Measurements from ENCODE around the gene ACOXL.
"Not testable (repeated sequence)": the region's sequence is repeated elsewhere in the genome, so short reads cannot be mapped to it uniquely, and the experiment has no call there.

The ACOXL gene

DNA sequence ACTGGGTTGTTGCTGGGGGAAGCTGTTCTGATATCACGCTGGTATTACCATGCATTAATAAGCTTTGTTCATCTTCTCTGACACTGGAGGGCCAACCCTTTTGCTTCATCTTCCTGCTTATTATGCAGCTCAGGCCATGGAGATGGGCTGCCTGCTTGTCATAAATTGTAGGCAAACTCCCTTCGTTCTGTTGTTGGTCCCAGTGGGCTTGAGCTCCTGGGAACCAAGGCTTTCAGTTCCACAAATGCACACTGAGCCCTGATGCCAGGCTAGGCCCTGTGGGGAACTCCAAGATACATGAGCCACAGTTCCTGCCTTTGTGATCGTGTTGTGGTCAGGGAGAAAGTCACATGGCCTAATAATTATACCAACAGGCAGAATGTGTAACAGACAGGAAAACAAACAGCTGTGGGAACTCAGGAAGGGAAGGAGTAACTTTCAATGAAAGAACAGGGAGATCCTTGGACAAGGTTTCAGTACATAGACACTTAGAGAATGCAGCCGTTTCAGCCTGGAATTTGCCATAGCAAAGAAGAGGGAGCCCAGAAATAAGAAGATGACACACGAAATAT, 339.3 kb downstream of the ACOXL start:
- peak; percentile 73 for DNase-seq

- DNase-seq: no peak
Measured at GRCh38 chr2:111072220-111072871, 340.0 kb downstream of the ACOXL start.

- not testable (repeated sequence) for DNase-seq
Measured at GRCh38 chr2:111082659-111083058, 350.3 kb downstream of the ACOXL start.

GRCh38 chr2:111091811-111092211, 359.4 kb downstream of the ACOXL start:
- no peak for DNase-seq

- DNase-seq: no peak
Measured at GRCh38 chr2:111094691-111095090, 362.3 kb downstream of the ACOXL start.

DNA sequence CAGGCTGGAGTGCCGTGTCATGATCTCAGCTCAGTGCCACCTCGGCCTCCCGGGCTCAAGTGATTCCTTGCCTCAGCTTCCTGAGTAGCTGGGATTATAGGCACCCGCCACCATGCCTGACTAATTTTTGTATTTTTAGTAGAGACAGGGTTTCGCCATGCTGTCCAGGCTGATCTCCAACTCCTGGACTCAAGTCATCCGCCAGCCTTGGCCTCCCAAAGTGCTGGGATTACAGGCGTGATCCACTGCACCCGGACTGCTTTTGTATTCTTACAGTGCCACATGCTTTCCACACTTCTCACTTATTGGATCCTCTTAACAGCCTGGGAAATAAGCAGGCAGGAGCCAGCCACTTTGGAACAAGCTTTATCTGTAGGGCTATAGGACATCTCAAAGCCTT, 363.1 kb downstream of the ACOXL start:
- no peak for DNase-seq

GRCh38 chr2:111099402-111099801, 367.0 kb downstream of the ACOXL start:
- DNase-seq: no peak

- peak; percentile 62 for DNase-seq
Measured at GRCh38 chr2:111100087-111100764, 367.9 kb downstream of the ACOXL start.

DNA sequence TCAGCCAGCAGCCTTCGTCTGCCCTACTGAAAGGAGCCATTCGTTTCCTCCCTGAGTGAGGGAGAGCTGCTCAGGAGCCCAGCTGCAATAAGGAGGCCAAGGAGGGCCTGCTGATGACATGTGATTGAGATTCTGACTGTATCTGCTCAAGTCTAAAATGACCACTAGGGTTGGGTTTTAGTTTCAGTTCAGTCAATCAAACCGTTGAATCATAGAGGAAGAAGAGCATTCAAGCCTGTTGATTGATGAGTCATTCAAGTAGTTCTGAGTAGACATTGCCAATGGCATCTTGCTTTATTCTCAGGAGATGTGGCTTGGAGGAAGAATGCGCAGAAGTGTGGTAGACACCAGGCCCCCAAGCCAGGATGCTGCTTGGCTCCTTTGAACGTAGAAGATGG, 368.4 kb downstream of the ACOXL start:
- peak; percentile 25 for DNase-seq

- no peak for DNase-seq
Measured at GRCh38 chr2:111101592-111101991, 369.2 kb downstream of the ACOXL start.

GRCh38 chr2:111102216-111102615, 369.8 kb downstream of the ACOXL start:
- DNase-seq: no peak

- no peak for DNase-seq
Measured at GRCh38 chr2:111105926-111106325, 373.6 kb downstream of the ACOXL start.

DNA sequence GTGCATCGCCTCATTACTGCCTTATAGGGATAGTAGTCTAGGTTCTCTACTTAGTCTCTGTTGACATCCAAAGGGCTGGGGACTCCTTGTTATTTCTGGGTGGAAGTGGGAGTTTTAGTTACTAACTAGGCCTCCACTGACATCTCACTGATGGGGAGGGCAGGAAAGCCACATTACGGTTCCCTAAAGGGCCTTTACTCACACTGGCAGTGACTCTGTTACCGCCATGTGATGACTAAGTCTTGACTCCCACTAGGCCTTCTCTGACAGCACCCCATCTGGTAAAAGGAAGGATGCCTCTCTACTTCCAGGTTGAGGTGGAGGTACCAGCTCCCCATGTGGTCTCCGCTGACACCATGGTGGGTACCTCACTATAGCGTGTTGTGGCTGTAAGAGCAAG, 374.3 kb downstream of the ACOXL start:
- DNase-seq: no peak

- no peak for DNase-seq
Measured at GRCh38 chr2:111108745-111109271, 376.4 kb downstream of the ACOXL start.

GRCh38 chr2:111111101-111111755, 378.9 kb downstream of the ACOXL start:
- no peak for DNase-seq

GRCh38 chr2:111113838-111114237, 381.5 kb downstream of the ACOXL start:
- DNase-seq: no peak

DNA sequence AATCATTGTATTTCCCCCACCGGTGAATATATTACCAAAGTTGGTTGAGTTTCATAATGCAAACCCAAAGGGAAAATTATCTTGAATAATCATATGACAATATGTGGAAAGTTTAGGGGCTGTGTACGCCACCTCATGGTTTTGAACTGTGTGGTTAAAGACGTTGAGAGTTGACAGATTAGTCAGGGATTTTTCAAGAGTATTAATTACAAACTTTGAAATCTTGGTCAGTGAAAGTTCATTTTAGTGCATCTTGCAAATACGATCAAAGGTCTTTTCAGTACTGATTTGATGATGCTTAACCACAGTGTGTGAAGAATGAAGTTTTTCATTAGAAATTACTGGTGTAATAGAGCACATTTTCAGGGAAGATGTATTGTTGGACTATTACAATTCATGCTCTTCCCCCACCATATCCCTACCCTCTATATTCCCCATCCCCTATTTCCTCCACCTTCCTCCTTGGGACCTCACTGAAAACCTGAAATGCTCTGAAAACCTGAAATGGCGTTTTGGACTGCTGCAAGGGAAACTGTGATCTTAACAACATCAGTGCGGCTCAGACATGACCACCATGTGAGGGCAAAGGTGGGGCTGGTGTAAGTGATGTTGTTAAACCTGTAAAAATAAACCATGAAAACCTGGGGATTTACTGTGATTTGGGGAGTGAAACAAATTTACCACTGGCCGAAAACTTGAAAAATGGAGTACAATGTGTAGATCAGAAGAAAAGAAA, 383.8 kb downstream of the ACOXL start:
- DNase-seq: no peak

DNA sequence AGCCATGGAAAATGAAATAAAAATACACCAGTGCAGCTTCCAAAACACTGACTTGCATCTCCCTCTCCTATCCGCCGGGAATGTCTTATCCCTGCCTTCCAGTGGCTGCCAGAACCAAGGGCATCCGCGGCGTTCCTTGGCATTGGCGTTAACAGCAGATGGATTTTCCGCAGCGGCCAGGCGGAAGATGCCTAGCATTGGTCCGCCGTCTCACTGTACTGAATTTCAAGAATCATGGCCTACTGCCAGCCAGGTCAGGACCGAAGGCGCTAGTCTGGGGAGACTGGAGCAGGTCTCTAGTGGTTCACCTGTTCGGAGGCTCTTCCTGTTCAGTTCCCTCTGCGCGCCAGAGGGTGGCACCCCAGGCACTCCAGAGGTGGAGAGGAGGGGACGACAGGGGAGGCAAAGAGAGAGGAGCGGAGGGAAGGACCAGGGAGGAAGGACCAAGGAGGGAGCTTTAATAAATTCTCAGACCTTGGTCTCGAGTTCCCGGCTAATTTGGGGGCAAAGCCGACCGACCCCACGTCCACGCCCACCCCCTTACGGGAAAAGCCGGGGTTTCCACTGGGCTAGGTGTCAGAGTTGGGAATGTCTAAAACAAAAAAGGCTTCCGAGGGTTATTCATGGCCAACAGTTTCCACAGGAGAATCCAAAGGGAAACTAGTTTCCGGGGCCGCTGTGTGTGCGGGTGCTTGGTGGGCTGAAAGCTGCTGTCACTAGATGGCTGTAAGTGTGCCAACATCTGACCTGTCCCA, 384.6 kb downstream of the ACOXL start:
- peak; percentile 76 for DNase-seq

DNA sequence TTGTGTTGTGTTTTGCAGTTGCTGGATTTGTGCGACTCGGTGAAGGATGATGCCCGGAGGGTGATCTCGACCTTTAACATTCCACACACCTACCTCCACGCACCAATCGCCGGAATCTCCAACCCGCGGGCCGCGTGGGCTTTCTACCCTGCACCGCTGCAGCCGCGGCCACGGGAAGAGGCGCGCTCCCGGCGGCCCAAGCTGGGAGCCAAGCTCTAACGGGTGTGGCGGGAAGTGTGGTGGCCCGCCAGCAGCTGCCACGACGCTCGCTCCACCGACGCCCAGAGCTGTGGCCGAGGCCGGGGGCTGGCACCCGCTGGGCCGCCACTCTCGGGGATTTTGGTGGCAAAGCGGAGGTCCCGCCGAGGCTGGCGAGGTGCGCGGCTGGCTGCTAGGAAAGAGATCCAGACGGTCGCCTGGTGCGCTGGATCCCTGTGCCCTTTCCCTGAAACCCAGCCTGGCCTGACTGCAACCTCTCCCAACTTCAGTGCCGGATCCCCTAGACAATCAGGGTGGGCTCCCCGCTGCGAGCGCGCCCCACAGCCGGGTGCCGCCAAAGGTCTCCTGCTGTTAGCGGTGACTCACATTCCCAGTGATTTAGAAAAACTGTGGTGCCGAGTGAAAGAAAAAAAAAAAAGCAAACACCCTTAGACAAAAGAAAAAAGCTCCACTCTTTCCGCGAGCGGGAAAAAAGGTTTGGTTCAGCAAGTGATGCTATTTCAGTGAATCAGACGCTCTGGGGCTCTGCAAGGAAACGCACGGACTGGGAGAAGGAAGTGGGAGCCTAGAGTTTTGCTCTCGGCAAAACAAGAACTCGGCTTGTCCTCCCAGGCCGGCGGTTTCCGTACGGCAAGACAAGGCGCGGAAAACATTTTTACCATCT, 385.5 kb downstream of the ACOXL start:
- peak; percentile 3 for DNase-seq

DNA sequence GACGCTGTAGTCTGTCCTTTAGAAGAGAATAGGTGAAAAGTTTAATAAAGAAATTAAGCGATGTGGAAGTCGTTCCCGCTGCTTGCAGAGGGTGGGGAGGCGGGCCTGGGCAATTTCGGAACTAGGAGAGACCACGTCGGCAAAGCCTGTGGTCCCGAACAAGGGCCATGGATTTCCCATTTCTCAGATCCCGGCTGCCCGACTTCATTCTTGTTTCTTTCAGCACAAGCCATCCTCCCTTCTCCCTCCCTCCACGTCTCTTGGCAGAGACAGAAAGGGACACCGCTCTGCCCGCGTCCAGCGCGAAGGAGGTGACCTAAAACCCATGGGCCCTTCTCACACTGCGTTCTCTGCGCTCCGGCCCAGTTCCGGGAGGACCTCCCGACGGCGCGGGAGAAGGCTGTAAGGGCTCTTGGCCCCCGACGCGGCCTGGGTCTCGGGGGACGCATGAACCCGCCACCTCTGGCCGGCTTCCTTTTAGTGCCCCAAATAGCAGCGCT, 386.2 kb downstream of the ACOXL start:
- DNase-seq: no peak

All from NCI-H69 (cell line).